Activated gamma-delta T cell treated with anti-CD3 and anti-CD28 coated beads, Interleukin-2, amount 50 U/mL, for 16 hours (primary cell): ENCODE data around the gene PVALEF.
"Not testable (repeated sequence)": the region's sequence is repeated elsewhere in the genome, so short reads cannot be mapped to it uniquely, and the experiment has no call there.

Source experiments
- DNase-seq: peaks from one replicate; pipeline ENCODE4 v3.0.0-alpha.2; 2020; ENCODE audit warnings: low read depth

The PVALEF gene

DNA sequence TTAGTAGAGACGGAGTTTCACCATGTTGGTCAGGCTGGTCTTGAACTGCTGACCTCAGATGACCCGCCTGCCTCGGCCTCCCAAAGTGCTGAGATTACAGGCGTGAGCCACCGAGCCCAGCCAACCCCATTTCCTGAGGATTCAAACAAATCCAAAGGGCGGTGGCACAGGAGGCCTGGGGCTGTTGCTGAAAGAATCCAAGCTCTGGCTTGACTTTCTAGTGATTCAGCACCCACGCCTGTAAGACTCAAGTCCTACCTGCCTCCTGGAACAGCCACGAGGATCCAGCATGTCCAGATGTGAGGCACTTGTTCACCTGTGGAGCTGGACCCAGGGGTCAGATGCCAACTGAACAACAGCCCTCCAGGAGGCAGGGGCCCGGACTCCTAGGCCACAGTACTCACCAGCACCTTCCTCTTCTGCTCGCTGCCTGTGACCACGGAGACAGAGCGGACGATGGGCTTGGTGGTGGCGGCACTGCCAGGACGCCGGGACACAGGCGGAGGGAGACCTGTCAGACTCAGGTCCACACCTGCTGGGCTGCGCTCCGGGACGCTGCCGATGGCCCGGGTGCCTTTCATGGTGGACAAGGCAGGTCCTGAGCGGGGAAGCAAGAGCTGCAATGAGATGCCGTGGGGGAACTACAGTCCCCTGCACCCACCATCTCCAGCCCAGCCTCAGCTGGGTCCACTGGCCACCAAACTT lies 54.3 kb downstream of the PVALEF start:
- no peak for DNase-seq

GRCh38 chr17:81221371-81221841 lies 56.1 kb downstream of the PVALEF start:
- no peak for DNase-seq

DNA sequence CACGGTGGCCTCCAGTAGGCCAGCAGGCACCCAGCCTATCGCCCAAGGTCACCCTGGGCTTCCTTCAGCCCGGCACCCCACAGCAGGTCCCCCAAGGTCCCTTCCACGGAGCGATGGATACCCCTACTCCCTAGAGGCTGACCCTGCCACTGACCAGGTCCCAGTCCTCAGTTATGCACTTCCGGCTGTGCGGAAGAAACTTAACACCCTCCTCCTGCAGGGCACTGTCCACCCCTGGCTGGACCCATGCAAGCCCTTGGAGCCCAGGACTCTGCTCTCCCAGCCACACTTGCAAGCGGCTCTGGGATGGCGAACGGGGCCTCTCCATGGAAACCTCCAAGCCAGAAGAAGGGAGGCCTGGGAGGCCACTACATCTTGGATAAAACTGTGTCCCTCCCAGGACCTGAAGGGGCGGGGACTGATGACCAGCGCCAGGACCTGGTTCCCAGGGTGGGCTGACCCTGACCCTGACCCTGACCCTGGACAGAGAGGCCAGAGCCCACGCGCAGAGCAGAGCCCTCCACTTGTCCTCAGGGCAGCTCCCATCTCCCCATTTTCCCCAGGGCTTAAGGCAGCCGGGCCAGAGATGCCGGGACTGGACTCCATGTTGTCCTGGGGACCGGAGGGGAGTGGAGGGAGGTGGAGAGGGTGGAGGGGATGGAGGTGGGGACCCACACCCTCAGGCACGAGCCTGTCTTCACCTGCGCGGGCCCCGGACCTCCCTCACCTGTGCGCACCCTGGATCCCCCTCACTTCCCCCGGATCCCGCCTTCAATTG lies 56.7 kb downstream of the PVALEF start:
- no peak for DNase-seq

GRCh38 chr17:81222620-81222905 lies 57.3 kb downstream of the PVALEF start:
- no peak for DNase-seq

GRCh38 chr17:81222906-81223761 lies 57.8 kb downstream of the PVALEF start, which contains the start of gene CEP131:
Gene CEP131 (minus strand): TSS chr17:81222965. CDS start chr17:81220056, 2,909 bp downstream.
- DNase-seq = peak; percentile 99

- no peak for DNase-seq
These were observed 58.4 kb downstream of the PVALEF start for GRCh38 chr17:81223762-81224130.

DNA sequence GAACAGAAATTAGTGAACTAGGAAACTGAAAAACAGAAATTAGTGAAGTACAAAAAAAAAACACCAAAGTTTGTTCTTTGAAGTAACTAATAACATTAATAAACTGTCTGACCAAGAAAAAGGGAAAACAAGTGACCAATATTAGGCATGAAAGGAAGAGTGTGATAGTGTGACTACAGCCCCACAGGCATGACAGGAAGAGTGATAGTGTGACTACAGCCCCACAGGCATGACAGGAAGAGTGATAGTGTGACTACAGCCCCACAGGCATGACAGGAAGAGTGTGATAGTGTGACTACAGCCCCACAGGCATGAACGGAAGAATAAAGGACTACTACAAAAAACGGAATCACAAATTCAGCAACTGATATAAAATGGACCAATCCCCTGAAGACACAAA lies 62.3 kb downstream of the PVALEF start:
- not testable (repeated sequence) for DNase-seq

GRCh38 chr17:81228420-81228819 lies 63.1 kb downstream of the PVALEF start:
- DNase-seq = no peak

- no peak for DNase-seq
These were observed 63.7 kb downstream of the PVALEF start for GRCh38 chr17:81228834-81229665.

- no peak for DNase-seq
These were observed 64.3 kb downstream of the PVALEF start for GRCh38 chr17:81229666-81229920.

DNA sequence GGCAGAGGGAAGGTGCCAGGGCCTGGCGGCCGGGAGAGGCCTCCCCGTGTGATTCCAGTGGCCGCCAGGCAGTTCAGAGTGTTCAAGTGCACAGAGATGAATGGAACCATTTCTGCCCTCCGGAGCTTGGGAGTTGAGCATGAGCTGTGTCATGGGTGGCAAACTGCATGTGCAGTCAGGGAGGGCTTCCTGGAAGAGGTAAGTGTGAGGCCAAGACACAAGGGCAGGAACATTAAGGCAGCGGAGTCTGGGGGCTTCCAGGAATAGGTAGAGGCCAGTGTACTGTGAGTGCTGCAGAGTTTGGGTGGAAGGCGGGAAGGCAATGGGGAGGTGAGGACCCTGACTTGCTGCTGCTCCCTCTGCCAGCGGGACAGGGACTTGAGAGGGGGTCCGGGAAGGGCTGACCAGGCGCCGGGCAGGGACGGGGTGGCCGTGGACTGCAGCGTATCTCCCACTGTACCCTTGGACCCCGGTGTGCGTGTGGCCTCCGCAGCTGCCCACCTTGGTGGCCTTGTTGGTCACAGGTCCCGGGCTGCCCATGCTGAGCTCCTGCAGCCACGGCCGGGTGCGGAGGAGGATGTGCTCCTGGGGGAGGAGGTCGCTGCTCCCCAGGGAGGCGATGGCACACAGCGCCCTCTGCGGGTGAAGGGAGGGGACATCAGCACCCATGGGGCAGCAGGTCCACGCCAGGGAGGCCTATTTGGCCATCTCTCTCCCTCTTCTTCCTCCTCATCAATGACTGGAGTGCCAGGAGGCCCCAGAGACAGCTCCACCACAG lies 64.9 kb downstream of the PVALEF start:
- no peak for DNase-seq

DNA sequence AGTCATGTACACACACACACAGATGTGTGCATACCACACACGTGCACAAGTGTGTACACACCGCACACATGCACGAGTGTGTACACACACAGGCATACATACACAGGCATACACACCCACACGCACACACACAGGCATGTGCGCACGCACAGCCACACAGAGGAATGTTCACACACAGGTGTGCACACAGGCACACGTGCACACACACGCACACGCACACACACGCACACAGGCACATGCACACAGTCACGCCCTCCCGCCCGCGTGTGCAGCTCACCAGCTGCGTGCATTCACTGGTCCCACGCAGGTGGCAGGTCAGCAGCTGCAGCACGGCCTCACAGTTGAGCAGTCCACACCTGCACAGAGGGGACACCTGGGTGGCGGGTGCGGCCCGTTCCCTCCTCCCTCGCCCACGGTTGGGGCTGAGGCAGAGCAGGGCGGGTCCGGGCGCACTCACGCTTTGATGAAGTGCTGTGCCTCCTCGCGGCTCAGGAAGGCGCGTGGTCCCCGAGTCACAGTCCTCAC lies 65.9 kb downstream of the PVALEF start:
- no peak for DNase-seq

- DNase-seq = no peak
These were observed 66.7 kb downstream of the PVALEF start for GRCh38 chr17:81231766-81232581.
